ENCODE data around the gene ADCYAP1R1. TPM values are rescaled to one million over a fixed set of nuclear protein-coding genes. Genes with fewer than 3 reads are reported as not detected.

The ADCYAP1R1 gene
- total RNA-seq, 2 experiments from 2014 or later, result not detected

GRCh38 chr7:31028417-31028992, 23.6 kb upstream of the ADCYAP1R1 start:
- H3K9me3 ChIP-seq (ENCODE audit: low read length), result no peaks in the 10 kb centered on the region
- TF ChIP-seq EZH2phosphoT487 (IDR thresholded peaks at IDR 0.05; ENCODE audit: borderline replicate concordance, low read depth, low read length), result no peak
- TF ChIP-seq CTCF (conservative IDR thresholded peaks at IDR 0.05; ENCODE audit: low read length), result no peak
- no peaks in the 10 kb centered on the region for H3K36me3 ChIP-seq (ENCODE audit: insufficient read depth, low read length)
- no peaks in the 10 kb centered on the region for H4K20me1 ChIP-seq (ENCODE audit: insufficient read depth, low read length)
- DNase-seq (ENCODE audit: low spot score), result no peak
- H3K4me3 ChIP-seq (ENCODE audit: low read depth, low read length, poor library complexity, severe bottlenecking), result no peak overlapping the region
- H3K79me2 ChIP-seq (ENCODE audit: insufficient read depth, low read depth, low read length), result no peaks in the 10 kb centered on the region
- no peak overlapping the region for H3K27ac ChIP-seq (ENCODE audit: low read depth, low read length, poor library complexity, severe bottlenecking)
- no peak overlapping the region for H2AFZ ChIP-seq (ENCODE audit: low read length)
- ChIA-PET POLR2A (no interaction called here), CTCF (ENCODE audit: unreplicated experiment) (no interaction called here)
- no TSS peak for BruUV-seq (replicated peaks)
- no peaks in the 10 kb centered on the region for H3K4me1 ChIP-seq (ENCODE audit: insufficient read depth, low read length, poor library complexity, severe bottlenecking)
- intact Hi-C loops (cut with micrococcal nuclease; ENCODE audit: unreplicated experiment), result no loop called here
- no peak overlapping the region for H3K4me2 ChIP-seq (ENCODE audit: low read length)
- no peaks in the 10 kb centered on the region for H3K9me2 ChIP-seq (ENCODE audit: insufficient read depth, low read length)

- DNase-seq (ENCODE audit: low spot score), result no peak
- intact Hi-C loops (cut with micrococcal nuclease; ENCODE audit: unreplicated experiment), result no loop called here
- POLR2A ChIA-PET, result no interaction called here
- Histone ChIP-seq H3K4me1 (ENCODE audit: insufficient read depth, low read length, poor library complexity, severe bottlenecking) (no peaks in the 10 kb centered on the region), H3K9me3 (ENCODE audit: low read length) (no peaks in the 10 kb centered on the region), H3K4me3 (ENCODE audit: low read depth, low read length, poor library complexity, severe bottlenecking) (no peak overlapping the region), H4K20me1 (ENCODE audit: insufficient read depth, low read length) (no peaks in the 10 kb centered on the region), H3K36me3 (ENCODE audit: insufficient read depth, low read length) (no peaks in the 10 kb centered on the region), H3K27ac (ENCODE audit: low read depth, low read length, poor library complexity, severe bottlenecking) (no peak overlapping the region), H3K4me2 (ENCODE audit: low read length) (no peak overlapping the region), H2AFZ (ENCODE audit: low read length) (no peak overlapping the region), H3K9me2 (ENCODE audit: insufficient read depth, low read length) (no peaks in the 10 kb centered on the region), H3K79me2 (ENCODE audit: insufficient read depth, low read depth, low read length) (no peaks in the 10 kb centered on the region)
- TF ChIP-seq EZH2phosphoT487 (IDR thresholded peaks at IDR 0.05; ENCODE audit: borderline replicate concordance, low read depth, low read length), result no peak
- TF ChIP-seq CTCF (conservative IDR thresholded peaks at IDR 0.05; ENCODE audit: low read length), result no peak
- CTCF ChIA-PET (ENCODE audit: unreplicated experiment), result no interaction called here
- BruUV-seq (replicated peaks), result no TSS peak
Measured at GRCh38 chr7:31029251-31030042, 22.7 kb upstream of the ADCYAP1R1 start.

All from OCI-LY7 (cell line).